Right renal pelvis (tissue), 4 donors: ENCODE results near the gene SAA2. TPM values are rescaled to one million over a fixed set of nuclear protein-coding genes. Genes with fewer than 3 reads are reported as not detected.
"Not testable (repeated sequence)": the region's sequence is repeated elsewhere in the genome, so short reads cannot be mapped to it uniquely, and the experiment has no call there.

ENCODE experiments used
- DNase-seq, 4 donors: peaks; one replicate each; pipeline ENCODE4 v3.0.0-alpha.2; 2013; ENCODE audit warnings: low read depth in 4 of 4, low spot score in 3 of 4, missing footprints in 1 of 4
- polyA plus RNA-seq, 4 donors: library from polyadenylated mRNA; unstranded; fragments of 120-200 nt; gene quantifications; one replicate each; pipeline ENCODE4 v1.2.1, GENCODE V29; 2013; ENCODE audit not compliant: insufficient read length in 4 of 4

Gene SAA2
- polyA plus RNA-seq, 4 donors: 0.20 TPM; not detected in 3

- DNase-seq: no peak
Measured at GRCh38 chr11:18253778-18254338, 5.4 kb upstream of the SAA2 start.

DNA sequence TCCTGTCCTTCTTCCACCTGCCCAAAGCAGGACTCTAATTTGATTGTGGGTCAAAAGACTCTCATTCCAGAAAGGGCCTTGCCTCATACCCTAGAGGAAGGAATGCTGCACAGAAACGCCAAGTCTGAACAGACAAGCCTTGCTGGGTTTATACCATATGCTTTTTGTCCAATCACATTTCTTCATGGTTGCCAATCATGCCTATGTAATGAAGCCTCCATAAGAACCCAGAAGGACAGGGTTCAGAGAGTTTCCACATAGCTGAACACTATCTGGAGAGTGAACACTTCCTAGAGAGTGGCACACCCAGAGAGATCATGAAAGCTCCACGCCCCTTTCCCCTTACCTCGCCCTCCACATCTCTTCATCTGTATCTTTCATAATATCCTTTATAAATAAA is 4.8 kb upstream of the SAA2 start:
- no peak for DNase-seq

- not testable (repeated sequence) for DNase-seq
Measured at GRCh38 chr11:18247191-18247581, 1.3 kb downstream of the SAA2 start.

GRCh38 chr11:18246379-18247190 is 1.9 kb downstream of the SAA2 start:
- DNase-seq: not testable (repeated sequence)

GRCh38 chr11:18245396-18245795 is 3.1 kb downstream of the SAA2 start:
- no peak for DNase-seq

DNA sequence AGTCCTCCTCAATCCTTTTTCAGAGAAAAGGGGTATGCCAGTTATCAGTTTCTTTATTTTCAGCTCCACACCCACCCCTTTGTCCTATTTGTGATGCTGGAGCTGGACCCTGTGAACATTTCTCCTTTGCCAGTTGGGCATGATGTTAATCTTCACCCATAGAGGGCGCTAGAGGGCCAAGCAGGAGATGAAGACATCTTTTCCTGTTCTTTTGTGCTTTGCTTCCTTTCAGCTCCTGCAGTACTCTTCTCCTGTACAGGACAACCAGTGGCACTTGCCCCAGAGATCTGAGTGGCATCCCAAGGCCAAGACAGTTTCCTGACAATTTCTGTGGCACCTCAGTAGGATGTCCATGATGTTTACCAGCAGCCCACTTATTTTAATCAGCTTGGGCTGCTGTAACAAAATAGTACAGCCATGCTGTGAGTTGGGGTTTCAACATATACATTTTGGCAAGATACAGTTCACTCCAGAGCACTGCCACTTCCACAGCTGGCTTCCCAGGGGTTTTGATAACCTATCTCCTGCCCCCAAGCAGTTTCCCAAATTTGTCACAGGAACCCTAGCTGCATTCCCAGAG is 4.6 kb downstream of the SAA2 start:
- peak in 2 of 4 donors; percentile 12 to 13 for DNase-seq

- DNase-seq: no peak
Measured at GRCh38 chr11:18239655-18240054, 8.8 kb downstream of the SAA2 start.

GRCh38 chr11:18236664-18237356 is 11.7 kb downstream of the SAA2 start, which contains the start of gene SAA4:
TSS of gene SAA4 (minus strand) at chr11:18236802. CDS start at chr11:18235926, 876 bp downstream.
- DNase-seq: no peak

- DNase-seq: no peak
Measured at GRCh38 chr11:18235394-18236334, 12.8 kb downstream of the SAA2 start.

DNA sequence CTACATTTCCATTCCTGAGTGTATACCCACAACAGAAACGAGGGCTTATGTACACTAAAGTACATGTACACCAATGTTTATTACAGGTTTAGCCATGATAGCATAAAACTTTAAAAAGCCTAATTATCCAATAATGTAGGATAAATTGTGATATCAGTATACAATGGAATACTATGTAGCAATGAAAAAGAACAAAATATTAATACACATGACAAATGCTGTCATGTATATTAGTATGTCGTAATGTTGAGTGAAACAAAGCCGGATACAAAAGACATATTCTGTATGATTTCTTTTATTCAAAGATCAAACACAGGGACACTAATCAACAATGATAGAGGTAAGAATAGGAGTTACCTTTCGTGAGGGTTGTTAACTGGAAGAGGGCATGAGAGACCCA is 14.6 kb downstream of the SAA2 start:
- DNase-seq: no peak

- DNase-seq: no peak
Measured at GRCh38 chr11:18230859-18231258, 17.6 kb downstream of the SAA2 start.

DNA sequence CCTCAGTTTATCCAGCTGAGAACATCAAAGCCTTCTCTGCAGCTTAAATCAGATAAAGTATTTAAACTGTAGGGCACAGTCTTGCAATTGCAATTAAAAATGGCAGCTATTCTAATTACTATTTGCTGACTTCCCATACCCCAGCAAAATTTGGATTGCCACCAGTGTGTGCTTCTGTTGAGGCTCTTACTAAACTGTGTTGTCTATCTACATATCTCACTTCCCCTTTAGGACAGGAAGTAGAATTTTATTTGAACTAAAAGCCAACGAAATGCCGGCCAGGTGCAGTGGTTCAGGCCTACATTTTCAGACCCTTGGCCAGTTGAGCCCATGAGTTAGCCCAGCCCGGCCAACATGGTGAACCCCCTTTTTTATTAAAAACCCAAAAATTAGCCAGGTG is 19.0 kb downstream of the SAA2 start:
- DNase-seq: no peak

DNA sequence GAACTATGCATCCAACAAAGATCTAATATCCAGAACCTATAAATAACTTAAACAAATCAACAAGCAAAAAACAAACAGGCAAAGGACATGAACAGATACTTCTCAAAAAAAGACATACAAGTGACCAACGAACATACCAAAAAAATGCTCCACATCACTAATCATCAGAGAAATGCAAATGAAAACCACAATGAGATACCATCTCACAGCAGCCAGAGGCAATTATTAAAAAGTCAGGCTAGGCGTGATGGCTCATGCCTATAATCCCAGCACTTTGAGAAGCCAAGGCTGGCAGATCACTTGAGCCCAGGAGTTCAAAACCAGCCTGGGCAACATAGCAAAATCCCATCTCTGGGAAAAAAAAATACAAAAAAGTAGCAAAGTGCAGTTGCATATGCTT is 22.6 kb downstream of the SAA2 start:
- no peak for DNase-seq

DNA sequence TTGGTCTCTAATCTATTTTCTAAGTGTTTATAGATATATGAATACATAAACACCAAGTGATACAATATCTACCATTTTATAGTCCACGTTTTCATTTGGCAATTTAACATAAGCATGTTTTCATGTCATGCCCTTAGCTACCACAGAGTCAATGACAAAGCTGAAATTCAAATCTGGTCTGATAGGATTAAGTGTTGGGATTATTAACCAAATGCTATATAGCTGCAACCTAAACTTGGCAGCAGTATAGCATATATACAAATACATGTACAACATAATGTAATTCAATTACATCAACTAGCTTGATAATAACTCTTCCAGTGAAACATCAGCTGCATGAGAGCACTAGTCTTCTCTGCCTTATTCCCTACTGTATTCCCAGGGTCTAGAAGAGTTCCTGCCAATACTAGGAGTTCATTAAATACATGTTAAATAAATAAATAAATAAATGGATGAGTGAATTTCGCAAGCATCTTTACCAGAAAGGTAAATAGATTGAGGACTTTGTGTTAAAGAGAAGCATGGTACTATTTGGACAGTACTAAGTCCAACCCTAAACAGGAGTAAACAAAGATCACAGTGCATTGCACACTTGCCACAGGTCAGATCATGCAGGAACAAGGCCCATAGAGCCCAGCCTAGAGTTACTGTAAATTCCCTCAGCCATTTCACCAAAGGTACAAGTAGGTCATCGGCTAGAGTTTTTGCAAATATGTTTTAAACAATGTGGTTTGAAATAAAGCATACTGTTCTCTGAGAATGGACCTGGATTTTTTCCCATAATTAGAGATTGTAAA is 24.7 kb downstream of the SAA2 start:
- DNase-seq: no peak

DNA sequence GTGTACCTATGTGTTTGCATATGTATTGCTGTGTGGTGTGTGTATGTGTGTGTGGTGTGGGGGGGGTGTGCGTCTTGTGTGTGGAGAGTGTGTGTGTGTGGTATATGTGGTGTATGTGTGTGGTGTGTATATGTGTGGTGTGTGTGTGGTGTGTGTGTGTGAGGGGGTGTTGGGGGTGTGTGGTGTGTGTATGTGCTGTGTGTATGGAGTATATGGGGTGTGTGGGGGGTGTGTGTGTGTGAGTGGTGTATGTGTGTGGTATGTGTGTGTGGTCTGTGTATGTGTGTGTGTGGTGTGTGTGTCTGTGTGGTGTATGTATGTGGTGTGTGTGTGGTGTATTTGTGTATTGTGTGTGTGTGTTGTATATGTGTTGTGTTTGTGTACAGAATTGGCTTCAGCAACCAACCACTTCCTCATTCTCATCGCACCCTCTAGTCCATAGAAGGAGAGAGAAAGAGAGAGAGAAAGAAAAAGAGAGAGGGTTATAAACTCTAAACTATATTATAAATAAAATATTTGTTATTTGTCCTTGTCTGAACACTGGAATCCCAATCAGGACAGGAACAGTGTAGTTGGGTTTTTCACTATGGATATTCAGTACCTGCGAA is 25.6 kb downstream of the SAA2 start:
- no peak for DNase-seq

- no peak for DNase-seq
Measured at GRCh38 chr11:18221274-18221876, 27.1 kb downstream of the SAA2 start.

DNA sequence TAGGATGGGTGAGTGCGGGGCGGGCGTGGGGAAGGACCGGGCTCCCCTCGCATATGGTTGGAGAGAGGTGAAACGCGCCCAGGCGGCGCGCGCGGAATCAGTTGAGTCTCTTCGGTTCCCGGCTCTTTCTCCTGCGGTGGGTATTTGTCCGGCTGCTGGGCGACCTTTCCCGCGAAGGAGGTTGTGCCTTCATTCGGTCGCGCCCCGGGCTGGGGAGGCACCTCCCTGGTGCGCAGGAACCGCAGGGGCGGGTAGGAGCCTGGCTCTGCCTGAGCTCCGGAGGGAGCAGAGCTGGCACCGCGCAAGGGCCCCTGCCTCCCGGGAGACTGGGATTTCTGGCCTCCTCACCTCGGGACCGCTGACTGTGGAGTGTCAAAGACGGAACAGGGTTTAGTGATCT is 39.4 kb downstream of the SAA2 start:
- DNase-seq: no peak

DNA sequence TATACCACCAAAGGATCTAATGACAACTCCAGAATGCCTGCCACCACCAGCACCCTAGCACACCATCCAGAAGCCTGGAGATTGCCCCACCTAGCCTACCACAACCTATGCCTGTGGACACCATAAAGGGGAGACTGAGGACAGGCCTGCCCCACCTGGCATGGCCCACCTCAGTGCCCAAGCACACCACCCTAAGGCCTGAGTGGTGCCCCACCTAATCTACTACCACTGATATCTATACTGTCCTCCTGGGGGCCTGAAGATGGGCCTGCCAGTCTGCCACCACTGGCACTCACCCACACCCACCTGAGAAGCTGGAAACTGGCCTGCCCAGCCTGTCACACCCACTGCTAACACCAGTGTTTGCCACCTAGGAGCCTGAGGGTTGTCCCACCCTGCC is 43.7 kb downstream of the SAA2 start:
- DNase-seq: no peak

DNA sequence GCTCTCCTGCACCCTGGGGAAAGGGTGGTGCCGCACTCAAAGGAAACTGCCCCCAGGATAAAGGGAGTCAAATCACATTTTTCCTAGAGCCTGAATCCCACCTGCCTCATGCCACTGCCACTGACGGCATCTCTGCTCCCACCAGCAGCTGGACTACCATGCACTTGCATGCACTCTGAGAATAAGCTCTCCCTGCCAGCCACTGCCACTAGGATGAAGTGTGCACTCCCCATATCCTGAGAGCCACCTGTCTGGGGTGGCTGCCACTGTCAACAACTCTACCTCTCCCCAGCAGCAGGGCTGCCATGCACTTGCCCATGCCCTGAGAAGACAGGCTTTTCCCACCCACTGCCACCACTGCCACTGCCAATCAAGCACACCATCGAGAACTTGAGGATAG is 44.2 kb downstream of the SAA2 start:
- DNase-seq: no peak
